Suppressor macrophage (primary cell): ENCODE measurements around the gene ACSM2A.
"Not testable (repeated sequence)": the region's sequence is repeated elsewhere in the genome, so short reads cannot be mapped to it uniquely, and the experiment has no call there.

Source experiments
- DNase-seq, 4 experiments: peaks; one replicate each; pipeline ENCODE4 v3.0.0-alpha.2; 2020 to 2022

Gene ACSM2A

DNA sequence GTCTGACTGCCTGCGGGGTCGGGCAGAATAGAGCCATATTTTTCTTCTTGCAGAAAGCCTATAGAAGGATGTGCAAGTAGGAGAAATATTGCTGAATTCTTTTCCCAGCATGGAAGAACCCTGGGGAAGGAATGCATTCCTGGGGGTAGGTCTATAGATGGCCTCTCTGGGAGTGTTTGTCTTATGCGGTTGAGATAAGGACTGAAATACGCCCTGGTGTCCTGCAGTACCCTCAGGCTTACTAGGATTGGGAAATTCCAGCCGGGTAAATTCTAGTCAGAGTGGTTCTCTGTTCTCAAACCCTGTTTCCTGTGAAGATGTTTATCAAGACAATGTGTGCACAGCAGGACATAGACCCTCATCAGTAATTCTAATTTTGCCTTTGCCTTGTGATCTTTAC is 2.3 kb downstream of the ACSM2A start:
- DNase-seq: not testable (repeated sequence)

- not testable (repeated sequence) for DNase-seq
Observed at GRCh38 chr16:20459227-20459626, 7.9 kb downstream of the ACSM2A start.

GRCh38 chr16:20460313-20460712 is 9.0 kb downstream of the ACSM2A start:
- DNase-seq: not testable (repeated sequence)

DNA sequence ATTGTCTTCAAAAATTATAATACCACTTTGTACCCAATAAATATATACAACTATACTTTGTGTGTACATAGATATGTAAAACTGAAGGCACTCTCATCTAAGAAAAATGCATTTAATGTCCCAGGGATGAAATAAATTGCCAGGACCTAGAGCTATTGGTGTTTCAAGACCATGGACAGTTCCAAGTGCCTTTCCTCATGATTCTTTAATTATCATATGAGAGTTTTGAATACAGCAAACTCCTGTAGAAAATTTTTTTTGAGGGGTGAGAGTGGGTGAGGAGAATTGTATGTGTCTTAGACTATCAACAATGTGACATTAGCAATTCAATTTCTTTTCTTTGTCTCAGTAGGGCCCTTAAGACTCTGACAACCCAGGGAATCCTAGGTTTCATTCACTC is 17.6 kb downstream of the ACSM2A start:
- not testable (repeated sequence) for DNase-seq

GRCh38 chr16:20469930-20470329 is 18.6 kb downstream of the ACSM2A start:
- not testable (repeated sequence) for DNase-seq

DNA sequence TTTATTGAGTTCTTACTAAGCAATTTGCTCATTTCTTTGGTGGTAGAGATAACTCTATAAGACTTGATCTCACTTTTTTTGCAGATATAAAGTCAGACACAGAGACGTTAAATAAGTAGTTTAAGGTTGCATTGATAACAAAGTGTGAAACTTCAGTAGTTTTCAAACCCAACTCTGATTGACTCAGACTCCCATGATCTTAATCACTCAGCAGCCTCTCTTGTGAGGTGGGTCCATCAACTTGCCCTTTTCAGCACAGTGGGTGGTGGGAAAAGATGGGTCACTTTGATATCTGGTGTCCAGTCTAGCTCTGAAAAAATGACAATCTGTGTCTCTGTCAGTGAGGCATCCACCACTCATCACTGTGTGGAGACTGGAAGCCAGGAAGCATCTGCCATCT is 19.4 kb downstream of the ACSM2A start:
- not testable (repeated sequence) for DNase-seq

DNA sequence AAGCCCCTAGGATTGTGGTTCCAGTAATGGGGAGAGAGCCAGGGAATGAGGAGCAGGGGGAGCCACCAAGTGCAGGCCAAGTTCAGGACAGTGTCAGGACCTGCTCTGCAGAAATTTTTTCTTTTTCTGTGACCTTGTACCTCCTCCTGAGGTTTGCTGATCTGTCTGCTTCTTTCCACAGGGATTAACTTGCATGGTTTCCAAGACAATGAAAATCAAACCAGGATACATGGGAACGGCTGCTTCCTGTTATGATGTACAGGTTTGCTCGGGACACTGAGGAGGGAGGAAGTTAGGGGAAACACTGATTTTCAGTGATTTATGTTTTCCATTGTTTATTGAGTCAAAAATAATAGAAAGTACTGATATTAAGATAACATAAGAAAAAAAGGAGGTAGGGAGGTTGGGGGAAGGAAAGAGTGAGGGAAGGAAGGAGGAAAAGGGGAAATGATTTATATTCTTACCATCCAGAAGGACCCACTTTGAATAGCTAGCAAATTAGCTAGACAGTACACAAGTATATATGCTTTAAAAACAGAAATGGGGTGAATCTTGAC is 25.9 kb downstream of the ACSM2A start:
- not testable (repeated sequence) for DNase-seq

- not testable (repeated sequence) for DNase-seq
Observed at GRCh38 chr16:20483989-20484388, 32.7 kb downstream of the ACSM2A start.

DNA sequence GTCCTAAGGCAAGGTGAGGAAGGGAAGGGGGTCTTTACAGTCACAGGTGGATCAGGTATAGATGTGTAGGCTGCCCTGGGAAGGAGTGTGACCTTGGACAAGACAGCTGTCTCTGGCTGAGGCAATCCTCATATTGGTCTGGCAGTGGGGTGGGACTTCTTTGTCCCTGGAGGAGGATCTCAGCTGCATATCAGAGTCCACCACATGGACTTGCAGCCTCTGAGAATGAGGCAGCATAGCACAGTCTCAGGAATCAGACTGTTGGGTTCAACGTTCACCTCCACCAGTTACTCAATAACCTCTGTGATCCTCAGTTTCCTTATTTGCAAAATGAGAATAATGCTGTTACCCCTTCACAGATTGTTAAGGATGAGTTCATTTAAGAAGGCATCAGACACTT is 33.4 kb downstream of the ACSM2A start:
- DNase-seq: no peak

- DNase-seq: no peak
Observed at GRCh38 chr16:20485408-20485807, 34.1 kb downstream of the ACSM2A start.

DNA sequence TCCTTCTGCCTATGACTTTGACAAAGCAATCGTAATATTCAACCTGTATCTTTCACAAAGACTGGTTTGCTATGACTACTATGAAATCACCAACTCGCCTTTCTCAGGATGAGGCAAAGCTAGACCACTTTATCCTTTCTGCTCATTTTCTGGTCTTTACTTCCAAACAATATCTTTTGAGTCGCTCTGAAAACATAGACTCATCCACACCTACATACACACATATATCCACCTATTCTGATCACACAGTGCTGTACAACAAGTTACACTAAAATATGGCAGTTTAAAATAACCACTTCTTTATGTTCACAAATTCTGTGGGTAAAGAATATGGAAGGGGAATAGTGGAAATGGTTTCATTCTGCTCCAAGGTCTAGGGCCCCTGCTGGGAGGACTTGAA is 39.7 kb downstream of the ACSM2A start:
- DNase-seq: not testable (repeated sequence)

- not testable (repeated sequence) for DNase-seq
Observed at GRCh38 chr16:20491448-20491847, 40.1 kb downstream of the ACSM2A start.

- DNase-seq: no peak
Observed at GRCh38 chr16:20504418-20504817, 53.1 kb downstream of the ACSM2A start.

GRCh38 chr16:20507280-20507679 is 56.0 kb downstream of the ACSM2A start:
- DNase-seq: no peak

GRCh38 chr16:20510323-20510722 is 59.0 kb downstream of the ACSM2A start:
- DNase-seq: no peak

- DNase-seq: no peak
Observed at GRCh38 chr16:20515688-20516090, 64.4 kb downstream of the ACSM2A start.

- no peak for DNase-seq
Observed at GRCh38 chr16:20517149-20517548, 65.8 kb downstream of the ACSM2A start.

DNA sequence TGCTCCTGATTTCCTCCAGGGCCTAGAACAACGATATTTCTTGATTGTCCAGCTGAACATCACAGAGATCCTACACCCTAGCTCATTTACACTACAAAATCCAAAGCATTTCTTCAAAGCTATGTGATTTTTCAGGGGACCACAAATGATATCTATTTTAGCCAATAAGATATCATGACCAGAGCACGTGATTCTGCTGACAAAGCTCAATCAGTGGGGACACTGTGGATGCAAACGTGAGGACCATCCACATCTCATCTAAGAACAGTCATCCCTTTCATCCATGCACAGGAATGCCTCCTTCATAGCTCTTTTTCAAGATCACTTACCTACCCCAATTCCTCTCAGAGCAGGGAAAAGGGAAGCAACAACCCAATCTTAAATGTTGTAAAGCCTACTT is 67.9 kb downstream of the ACSM2A start:
- no peak for DNase-seq

DNA sequence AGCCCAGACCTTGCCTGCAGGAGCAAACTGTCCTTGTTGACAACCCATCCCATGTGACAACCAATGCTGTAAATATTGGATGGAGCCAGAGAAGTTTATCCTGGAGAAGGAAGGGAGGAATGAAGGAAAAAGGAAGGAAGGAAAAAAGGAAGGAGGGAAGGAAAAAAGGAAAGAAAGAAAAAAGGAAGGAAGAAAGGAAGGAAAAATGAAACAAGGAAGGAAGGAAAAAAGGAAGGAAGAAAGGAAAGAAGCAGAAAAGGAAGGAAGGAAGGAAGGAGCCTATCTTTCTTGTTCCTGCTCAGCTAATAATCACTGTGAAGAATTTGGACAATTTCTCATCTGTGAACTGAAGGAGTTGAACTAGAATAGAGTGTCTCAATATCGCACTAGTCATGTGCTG is 68.8 kb downstream of the ACSM2A start:
- DNase-seq: no peak

- DNase-seq: not testable (repeated sequence)
Observed at GRCh38 chr16:20531795-20532194, 80.5 kb downstream of the ACSM2A start.

DNA sequence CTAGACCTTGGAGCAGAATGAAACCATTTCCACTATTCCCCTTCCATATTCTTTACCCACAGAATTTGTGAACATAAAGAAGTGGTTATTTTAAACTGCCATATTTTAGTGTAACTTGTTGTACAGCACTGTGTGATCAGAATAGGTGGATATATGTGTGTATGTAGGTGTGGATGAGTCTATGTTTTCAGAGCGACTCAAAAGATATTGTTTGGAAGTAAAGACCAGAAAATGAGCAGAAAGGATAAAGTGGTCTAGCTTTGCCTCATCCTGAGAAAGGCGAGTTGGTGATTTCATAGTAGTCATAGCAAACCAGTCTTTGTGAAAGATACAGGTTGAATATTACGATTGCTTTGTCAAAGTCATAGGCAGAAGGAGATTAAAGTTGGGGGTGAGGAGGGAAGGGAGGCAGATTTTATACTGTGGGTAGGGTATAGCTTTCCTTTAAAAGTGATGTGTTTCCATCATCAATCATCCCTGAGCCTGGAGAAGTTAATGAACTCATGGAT is 81.0 kb downstream of the ACSM2A start:
- not testable (repeated sequence) for DNase-seq

DNA sequence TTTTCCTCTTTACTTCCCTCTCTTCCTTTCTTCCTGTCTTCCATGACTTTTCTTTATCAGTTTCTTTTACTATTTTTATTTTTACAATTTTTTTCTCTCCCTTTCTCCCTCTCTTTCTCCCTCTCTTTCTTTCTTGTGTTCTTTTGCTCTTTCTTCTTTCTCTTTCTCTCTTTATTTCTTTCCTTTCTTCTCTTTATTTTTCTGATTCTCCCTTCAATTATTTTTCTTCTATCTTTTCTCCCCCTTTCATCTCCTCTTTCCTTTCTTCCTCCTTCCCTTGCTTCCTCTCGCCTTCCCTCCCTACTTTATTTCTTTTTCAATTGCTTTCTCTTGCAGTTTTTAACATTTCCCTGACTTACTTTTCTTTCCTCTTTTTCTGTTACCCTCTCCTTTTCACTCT is 85.3 kb downstream of the ACSM2A start:
- not testable (repeated sequence) for DNase-seq
